ENCODE data around the gene LRP1B.

The LRP1B gene

GRCh38 chr2:141565597-141565996 lies 565.2 kb downstream of the LRP1B start:
- no peak for DNase-seq

- no peak for DNase-seq
Measured at GRCh38 chr2:141560723-141561122, 570.1 kb downstream of the LRP1B start.

- no peak for DNase-seq
Measured at GRCh38 chr2:141557329-141558095, 573.3 kb downstream of the LRP1B start.

GRCh38 chr2:141555876-141556470 lies 574.8 kb downstream of the LRP1B start:
- no peak for DNase-seq

GRCh38 chr2:141554810-141555209 lies 576.0 kb downstream of the LRP1B start:
- no peak for DNase-seq

- DNase-seq: no peak
Measured at GRCh38 chr2:141534666-141535362, 596.0 kb downstream of the LRP1B start.

GRCh38 chr2:141529659-141530058 lies 601.2 kb downstream of the LRP1B start:
- no peak for DNase-seq

GRCh38 chr2:141528990-141529389 lies 601.8 kb downstream of the LRP1B start:
- DNase-seq: no peak

- no peak for DNase-seq
Measured at GRCh38 chr2:141526760-141527159, 604.1 kb downstream of the LRP1B start.

GRCh38 chr2:141524777-141525176 lies 606.0 kb downstream of the LRP1B start:
- no peak for DNase-seq

- no peak for DNase-seq
Measured at GRCh38 chr2:141523199-141523598, 607.6 kb downstream of the LRP1B start.

GRCh38 chr2:141522702-141523101 lies 608.1 kb downstream of the LRP1B start:
- DNase-seq: no peak

GRCh38 chr2:141522048-141522447 lies 608.8 kb downstream of the LRP1B start:
- no peak for DNase-seq

GRCh38 chr2:141519906-141520305 lies 610.9 kb downstream of the LRP1B start:
- DNase-seq: no peak

- no peak for DNase-seq
Measured at GRCh38 chr2:141517852-141518421, 612.9 kb downstream of the LRP1B start.

GRCh38 chr2:141517180-141517851 lies 613.5 kb downstream of the LRP1B start:
- DNase-seq: no peak

- DNase-seq: no peak
Measured at GRCh38 chr2:141515931-141516330, 614.9 kb downstream of the LRP1B start.

- DNase-seq: no peak
Measured at GRCh38 chr2:141513853-141514252, 617.0 kb downstream of the LRP1B start.

- DNase-seq: no peak
Measured at GRCh38 chr2:141508806-141509595, 621.8 kb downstream of the LRP1B start.

GRCh38 chr2:141508086-141508752 lies 622.6 kb downstream of the LRP1B start:
- no peak for DNase-seq

- DNase-seq: no peak
Measured at GRCh38 chr2:141506135-141506534, 624.7 kb downstream of the LRP1B start.

GRCh38 chr2:141501752-141502151 lies 629.1 kb downstream of the LRP1B start:
- DNase-seq: no peak
